ENCODE measurements around the gene MRPL55.

MRPL55 gene

DNA sequence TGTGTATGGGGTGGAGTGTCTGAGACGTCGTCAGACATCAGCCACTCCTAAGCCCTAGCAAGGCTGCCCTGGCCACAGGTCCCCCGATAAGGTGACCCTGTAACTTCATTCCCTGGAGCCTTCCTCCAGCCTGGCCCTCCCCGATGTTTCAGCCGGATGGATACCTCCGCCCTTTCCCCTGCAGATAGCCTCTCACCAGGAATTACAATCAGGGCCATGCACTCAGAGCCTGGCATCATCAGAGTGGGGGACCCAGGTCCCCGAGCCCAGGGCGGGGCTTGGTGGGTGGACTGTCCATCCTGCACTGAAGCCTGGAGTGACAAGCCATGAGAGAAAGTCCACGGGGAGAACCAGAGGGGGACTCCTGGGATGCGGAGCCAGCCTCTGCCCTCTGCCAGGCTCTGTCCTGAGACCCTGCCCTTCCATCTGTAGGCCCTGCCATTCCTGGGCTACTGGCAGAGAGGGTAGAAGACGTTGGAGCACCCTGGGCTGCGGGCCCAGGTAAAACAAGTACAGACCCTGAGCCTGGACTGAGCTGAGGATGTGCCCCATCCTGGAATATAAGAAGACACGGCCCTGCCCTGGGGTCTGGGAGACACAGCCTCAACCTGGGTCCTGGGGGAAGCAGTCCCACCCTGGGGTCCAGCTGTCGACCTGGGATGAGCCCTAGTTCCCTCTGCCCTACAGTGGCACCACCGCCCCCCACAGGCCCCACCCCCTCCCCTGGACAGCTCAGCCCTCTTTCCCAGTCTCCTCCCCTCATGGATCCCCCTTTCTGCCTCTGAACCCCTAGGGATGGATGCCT, 43.4 kb downstream of the MRPL55 start:
- H3K4ac ChIP-seq (ENCODE audit: low read length), result no peak overlapping the region
- no peak overlapping the region for H4K8ac ChIP-seq (ENCODE audit: low read depth, low read length)
- H4K91ac ChIP-seq (ENCODE audit: low read depth, low read length, poor library complexity), result no peak overlapping the region
- H2AK5ac ChIP-seq (ENCODE audit: low read depth, low read length), result peak overlapping the region; percentile 84
- no peak overlapping the region for H3K9ac ChIP-seq (ENCODE audit: low read depth, low read length, poor library complexity)
- H2AFZ ChIP-seq (ENCODE audit: low read length), result no peak overlapping the region
- no peak overlapping the region for H2BK15ac ChIP-seq (ENCODE audit: low read length)
- H2BK5ac ChIP-seq (ENCODE audit: low read length), result peak overlapping the region; percentile 24
- peaks cover 3 to 85% (median 52%) of the 10 kb centered on the region in 3 experiments for H3K27me3 ChIP-seq (ENCODE audit: control insufficient read depth in 3 of 3, insufficient read depth in 3 of 3, low read depth in 1 of 3, low read length in 3 of 3)
- H3K4me2 ChIP-seq (ENCODE audit: insufficient read depth, low read length, poor library complexity, severe bottlenecking), result no peak overlapping the region
- H3K27ac ChIP-seq (replicated peaks; ENCODE audit: low read length), result no peak overlapping the region
- H3K14ac ChIP-seq (ENCODE audit: low read length), result no peak overlapping the region
- H3K4me1 ChIP-seq (ENCODE audit: control insufficient read depth in 2 of 2, insufficient read depth in 1 of 2, low read depth in 1 of 2, low read length in 2 of 2), result no peaks in the 10 kb centered on the region
- H3K36me3 ChIP-seq (replicated peaks in 1 of 2; ENCODE audit: control insufficient read depth in 2 of 2, insufficient read depth in 2 of 2, low read length in 2 of 2), result no peaks in the 10 kb centered on the region
- no peak overlapping the region for H3K23ac ChIP-seq (ENCODE audit: low read depth, low read length, poor library complexity)
- H3K4me3 ChIP-seq (ENCODE audit: low read length in 2 of 2), result no peak overlapping the region
- no CpG with 5 or more reads among the region's 15 CpGs for WGBS, 2 donors (ENCODE audit: extremely low coverage in 2 of 2, insufficient read length in 2 of 2, insufficient replicate concordance in 1 of 2)
- H3K79me1 ChIP-seq (ENCODE audit: low read depth, low read length), result no peaks in the 10 kb centered on the region
- no peak overlapping the region for H2BK120ac ChIP-seq (ENCODE audit: low read depth, low read length)
- H3K9me3 ChIP-seq (replicated peaks in 1 of 2; ENCODE audit: control insufficient read depth in 2 of 2, insufficient read depth in 1 of 2, low read depth in 1 of 2, low read length in 2 of 2), result peaks cover 0 to 1% of the 10 kb centered on the region in 2 donors
- no peak for DNase-seq (ENCODE audit: low spot score)
- no peak overlapping the region for H2BK12ac ChIP-seq (ENCODE audit: low read length)
- H3K18ac ChIP-seq (ENCODE audit: low read length), result peak overlapping the region; percentile 17

DNA sequence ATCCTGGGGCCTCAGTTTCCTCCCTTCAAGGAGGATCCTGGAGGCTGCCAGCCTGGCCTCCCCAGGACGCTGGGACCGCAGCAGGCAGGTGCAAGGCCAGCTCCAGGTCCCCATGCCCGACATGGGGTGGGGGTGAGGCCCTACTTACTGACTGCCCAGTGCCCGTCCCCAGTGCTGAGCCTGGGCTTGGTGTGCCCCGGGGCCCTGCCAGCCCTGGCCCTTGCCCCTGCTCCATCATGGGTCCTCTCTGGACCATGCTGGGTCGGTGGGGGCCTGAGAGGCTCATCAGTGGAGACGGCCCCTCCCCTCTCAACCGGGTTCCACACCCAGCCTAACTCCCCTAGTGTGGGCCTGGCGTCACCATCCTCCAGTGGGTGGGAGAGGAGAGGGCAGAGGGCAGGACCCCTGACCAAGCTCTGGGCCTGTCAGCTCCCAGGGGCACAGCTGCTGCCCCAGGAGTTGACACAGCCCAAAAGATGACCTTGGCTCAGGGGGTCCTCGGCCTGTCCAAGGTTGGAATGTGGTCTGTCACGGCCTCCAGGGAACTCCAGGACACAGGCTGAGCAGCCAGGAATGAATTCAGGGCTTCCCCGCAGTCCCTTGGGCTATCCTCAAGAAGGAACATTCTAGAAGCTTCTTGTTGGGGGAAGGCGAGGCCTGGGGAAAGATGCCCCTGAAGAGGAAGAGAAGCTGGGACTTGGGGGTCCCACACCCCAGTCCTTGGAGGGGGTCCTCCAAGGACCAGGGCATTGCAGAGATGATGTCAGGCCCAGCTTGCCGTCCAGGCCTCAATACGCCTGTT, 44.2 kb downstream of the MRPL55 start:
- Histone ChIP-seq H3K9me3 (replicated peaks in 1 of 2; ENCODE audit: control insufficient read depth in 2 of 2, insufficient read depth in 1 of 2, low read depth in 1 of 2, low read length in 2 of 2) (peaks cover 0 to 1% of the 10 kb centered on the region in 2 donors), H2BK5ac (ENCODE audit: low read length) (no peak overlapping the region), H2BK15ac (ENCODE audit: low read length) (no peak overlapping the region), H3K4me2 (ENCODE audit: insufficient read depth, low read length, poor library complexity, severe bottlenecking) (no peak overlapping the region), H3K18ac (ENCODE audit: low read length) (peak overlapping the region; percentile 64), H4K8ac (ENCODE audit: low read depth, low read length) (no peak overlapping the region), H2AFZ (ENCODE audit: low read length) (no peak overlapping the region), H3K4ac (ENCODE audit: low read length) (no peak overlapping the region), H4K91ac (ENCODE audit: low read depth, low read length, poor library complexity) (no peak overlapping the region), H3K27me3 (ENCODE audit: control insufficient read depth in 3 of 3, insufficient read depth in 3 of 3, low read depth in 1 of 3, low read length in 3 of 3) (peaks cover 6 to 86% (median 53%) of the 10 kb centered on the region in 3 experiments), H3K9ac (ENCODE audit: low read depth, low read length, poor library complexity) (no peak overlapping the region), H3K4me1 (ENCODE audit: control insufficient read depth in 2 of 2, insufficient read depth in 1 of 2, low read depth in 1 of 2, low read length in 2 of 2) (peaks cover 0 to 3% of the 10 kb centered on the region in 2 donors), H3K79me1 (ENCODE audit: low read depth, low read length) (no peaks in the 10 kb centered on the region), H2BK12ac (ENCODE audit: low read length) (no peak overlapping the region), H2AK5ac (ENCODE audit: low read depth, low read length) (peak overlapping the region; percentile 84), H2BK120ac (ENCODE audit: low read depth, low read length) (no peak overlapping the region), H3K23ac (ENCODE audit: low read depth, low read length, poor library complexity) (no peak overlapping the region), H3K4me3 (ENCODE audit: low read length in 2 of 2) (no peak overlapping the region), H3K14ac (ENCODE audit: low read length) (peak overlapping the region; percentile 71), H3K27ac (replicated peaks; ENCODE audit: low read length) (no peak overlapping the region), H3K36me3 (replicated peaks in 1 of 2; ENCODE audit: control insufficient read depth in 2 of 2, insufficient read depth in 2 of 2, low read length in 2 of 2) (no peaks in the 10 kb centered on the region)
- WGBS, 2 donors (ENCODE audit: extremely low coverage in 2 of 2, insufficient read length in 2 of 2, insufficient replicate concordance in 1 of 2), result no CpG with 5 or more reads among the region's 15 CpGs
- DNase-seq (ENCODE audit: low spot score), result no peak

DNA sequence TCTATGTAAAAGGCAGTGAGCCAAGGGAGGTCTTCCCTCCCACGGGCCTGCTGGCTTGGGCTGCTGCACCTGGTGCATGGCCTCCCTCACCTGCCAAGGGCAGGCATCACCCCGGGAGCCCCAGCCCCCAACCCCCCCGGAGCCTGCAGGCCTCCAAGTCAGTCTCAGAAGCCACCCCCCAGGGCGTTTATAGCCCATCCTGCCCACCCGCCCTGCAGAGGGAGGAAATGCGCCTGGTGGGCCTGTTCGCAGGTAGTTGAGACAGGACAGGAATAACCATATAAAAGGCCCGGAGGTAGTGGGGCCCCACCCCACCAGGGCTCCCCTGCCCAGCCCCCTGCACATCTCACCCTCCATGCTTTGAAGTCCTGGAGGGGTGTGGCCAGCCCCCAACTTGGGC, 44.8 kb downstream of the MRPL55 start:
- H3K14ac ChIP-seq (ENCODE audit: low read length), result no peak overlapping the region
- peaks cover 0 to 3% of the 10 kb centered on the region in 2 donors for H3K4me1 ChIP-seq (ENCODE audit: control insufficient read depth in 2 of 2, insufficient read depth in 1 of 2, low read depth in 1 of 2, low read length in 2 of 2)
- H3K9ac ChIP-seq (ENCODE audit: low read depth, low read length, poor library complexity), result no peak overlapping the region
- H3K9me3 ChIP-seq (replicated peaks in 1 of 2; ENCODE audit: control insufficient read depth in 2 of 2, insufficient read depth in 1 of 2, low read depth in 1 of 2, low read length in 2 of 2), result peaks cover 0 to 2% of the 10 kb centered on the region in 2 donors
- no peaks in the 10 kb centered on the region for H3K79me1 ChIP-seq (ENCODE audit: low read depth, low read length)
- H3K4me2 ChIP-seq (ENCODE audit: insufficient read depth, low read length, poor library complexity, severe bottlenecking), result no peak overlapping the region
- no peak overlapping the region for H3K4me3 ChIP-seq (ENCODE audit: low read length in 2 of 2)
- H2BK5ac ChIP-seq (ENCODE audit: low read length), result no peak overlapping the region
- H4K91ac ChIP-seq (ENCODE audit: low read depth, low read length, poor library complexity), result no peak overlapping the region
- no peak overlapping the region for H3K18ac ChIP-seq (ENCODE audit: low read length)
- WGBS, 2 donors (ENCODE audit: extremely low coverage in 2 of 2, insufficient read length in 2 of 2, insufficient replicate concordance in 1 of 2), result no CpG with 5 or more reads among the region's 8 CpGs
- no peaks in the 10 kb centered on the region for H3K36me3 ChIP-seq (replicated peaks in 1 of 2; ENCODE audit: control insufficient read depth in 2 of 2, insufficient read depth in 2 of 2, low read length in 2 of 2)
- H2AFZ ChIP-seq (ENCODE audit: low read length), result no peak overlapping the region
- peaks cover 6 to 87% (median 54%) of the 10 kb centered on the region in 3 experiments for H3K27me3 ChIP-seq (ENCODE audit: control insufficient read depth in 3 of 3, insufficient read depth in 3 of 3, low read depth in 1 of 3, low read length in 3 of 3)
- no peak overlapping the region for H2BK120ac ChIP-seq (ENCODE audit: low read depth, low read length)
- no peak overlapping the region for H2BK12ac ChIP-seq (ENCODE audit: low read length)
- no peak overlapping the region for H3K23ac ChIP-seq (ENCODE audit: low read depth, low read length, poor library complexity)
- DNase-seq (ENCODE audit: low spot score), result no peak
- H4K8ac ChIP-seq (ENCODE audit: low read depth, low read length), result no peak overlapping the region
- no peak overlapping the region for H3K27ac ChIP-seq (replicated peaks; ENCODE audit: low read length)
- H2BK15ac ChIP-seq (ENCODE audit: low read length), result peak overlapping the region; percentile 26
- no peak overlapping the region for H3K4ac ChIP-seq (ENCODE audit: low read length)
- no peak overlapping the region for H2AK5ac ChIP-seq (ENCODE audit: low read depth, low read length)
